K562 (cell line): ENCODE data around the gene TFAP2B. TPM values are rescaled to one million over a fixed set of nuclear protein-coding genes. Genes with fewer than 3 reads are reported as not detected.

Experiments used
- CREM ChIP-seq: IDR thresholded peaks from 2 replicates; pipeline ENCODE4 v1.6.1; 2014; ENCODE audit warnings: antibody characterized with exemption, low read depth
- HCFC1 ChIP-seq: IDR thresholded peaks from 2 replicates; pipeline ENCODE4 v1.6.1; 2012; ENCODE audit warnings: low read depth, low read length, improper control_type of control experiment
- HNRNPL ChIP-seq: fragments of 200-400 bp; formaldehyde crosslinking; IDR thresholded peaks from 2 replicates; pipeline ENCODE4 v1.6.1; 2017; ENCODE audit warnings: low read depth, mild to moderate bottlenecking, low read length
- HNRNPUL1 ChIP-seq: fragments of 200-400 bp; formaldehyde crosslinking; IDR thresholded peaks from 2 replicates; pipeline ENCODE4 v1.6.1; 2017; ENCODE audit warnings: low read length
- JUND ChIP-seq, 2 experiments: IDR thresholded peaks; 2 replicates in 1 of 2; 3 replicates in 1 of 2; pipeline ENCODE4 v1.6.1; 2011; ENCODE audit warnings: borderline replicate concordance in 2 of 2, low read depth in 2 of 2, low read length in 2 of 2, improper control_type of control experiment in 1 of 2, missing biosample characterization in 1 of 2, missing genetic modification characterization in 1 of 2, missing genetic modification reagents in 1 of 2
- KDM2B ChIP-seq: fragments of 250-450 bp; sonication (Bioruptor Pico); IDR thresholded peaks from 2 replicates; pipeline ENCODE4 v1.8.0; 2021; ENCODE audit warnings: mild to moderate bottlenecking, moderate library complexity
- RHOXF2B ChIP-seq: fragments of 250-450 bp; sonication (Bioruptor Pico); conservative IDR thresholded peaks from 2 replicates; pipeline ENCODE4 v1.5.1; 2021
- SMC3 ChIP-seq: conservative IDR thresholded peaks from 2 replicates; pipeline ENCODE4 v1.6.1; 2011; ENCODE audit warnings: low read depth, low read length, improper control_type of control experiment; ENCODE audit not compliant: insufficient read depth
- WHSC1 ChIP-seq: IDR thresholded peaks from one replicate; pipeline ENCODE4 v1.6.1; 2012; ENCODE audit warnings: low read length, control low read depth, inconsistent platforms
- ZNF384 ChIP-seq: IDR thresholded peaks from 2 replicates; pipeline ENCODE4 v1.6.1; 2012; ENCODE audit warnings: low read depth, low read length, improper control_type of control experiment
- ZNF766 ChIP-seq: fragments of 200-800 bp; sonication (Bioruptor generic); conservative IDR thresholded peaks from 2 replicates; pipeline ENCODE4 v1.6.1; 2016; ENCODE audit warnings: missing genetic modification characterization, missing compliant biosample characterization
- polyA plus RNA-seq, 8 experiments: library from polyadenylated mRNA; depleted of rRNA in 4 of 8; stranded (reverse) in 5 of 8; unstranded in 3 of 8; fragments of >200 nt; fragmentation: Nextera tagmentation in 2 of 8; fragmentation: Illumina TruSeq in 1 of 8; extraction: Ambion mirVana in 2 of 8; extraction: Trizol in 1 of 8; gene quantifications; 2 replicates each; pipeline versions ENCODE4 v1.2.1 to v1.2.3, GENCODE V29; 2011 to 2014; ENCODE audit warnings: inconsistent platforms in 1 of 8, missing spikeins in 1 of 8
- total RNA-seq, 7 experiments: library from RNA; depleted of rRNA in 6 of 7; stranded (reverse); fragments of >200 nt in 6 of 7; fragmentation: Illumina TruSeq in 2 of 7; extraction: Trizol in 2 of 7; gene quantifications; 2 replicates each; pipeline versions ENCODE4 v1.2.1 to v1.2.3, GENCODE V29; 2011 to 2021; ENCODE audit warnings: low replicate concordance in 1 of 7
- TF ChIP-seq, protein P1 (sequence below): fragments of 450-650 bp; IDR thresholded peaks from 2 replicates; pipeline ENCODE4 v1.6.1; 2017; ENCODE audit warnings: mild to moderate bottlenecking, moderate library complexity
- TF ChIP-seq, protein P2 (sequence below), 2 experiments: fragments of 450-650 bp; formaldehyde crosslinking in 1 of 2; IDR thresholded peaks; 2 replicates each; pipeline versions ENCODE4 v1.4.0 to v1.6.1; 2014 to 2020; ENCODE audit warnings: mild to moderate bottlenecking in 2 of 2, borderline replicate concordance in 1 of 2, low read depth in 1 of 2
- TF ChIP-seq, protein P3 (sequence below), 2 experiments: fragments of 450-650 bp; conservative IDR thresholded peaks; 2 replicates each; pipeline ENCODE4 v1.6.1; 2017; ENCODE audit warnings: mild to moderate bottlenecking in 2 of 2, moderate library complexity in 2 of 2
- TF ChIP-seq, protein P4 (sequence below): fragments of 250-450 bp; sonication (Bioruptor Pico); IDR thresholded peaks from 2 replicates; pipeline ENCODE4 v1.8.0; 2022; ENCODE audit warnings: moderate library complexity, mild to moderate bottlenecking, inconsistent platforms

TFAP2B gene
- total and polyA plus RNA-seq, 9 of the 15 experiments (the other 6 are each of a cell fraction or from before 2014, with no cell fraction given), result not detected

- TF ChIP-seq, protein P1, sequence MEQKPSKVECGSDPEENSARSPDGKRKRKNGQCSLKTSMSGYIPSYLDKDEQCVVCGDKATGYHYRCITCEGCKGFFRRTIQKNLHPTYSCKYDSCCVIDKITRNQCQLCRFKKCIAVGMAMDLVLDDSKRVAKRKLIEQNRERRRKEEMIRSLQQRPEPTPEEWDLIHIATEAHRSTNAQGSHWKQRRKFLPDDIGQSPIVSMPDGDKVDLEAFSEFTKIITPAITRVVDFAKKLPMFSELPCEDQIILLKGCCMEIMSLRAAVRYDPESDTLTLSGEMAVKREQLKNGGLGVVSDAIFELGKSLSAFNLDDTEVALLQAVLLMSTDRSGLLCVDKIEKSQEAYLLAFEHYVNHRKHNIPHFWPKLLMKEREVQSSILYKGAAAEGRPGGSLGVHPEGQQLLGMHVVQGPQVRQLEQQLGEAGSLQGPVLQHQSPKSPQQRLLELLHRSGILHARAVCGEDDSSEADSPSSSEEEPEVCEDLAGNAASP, result no peak
- TF ChIP-seq, protein P2, sequence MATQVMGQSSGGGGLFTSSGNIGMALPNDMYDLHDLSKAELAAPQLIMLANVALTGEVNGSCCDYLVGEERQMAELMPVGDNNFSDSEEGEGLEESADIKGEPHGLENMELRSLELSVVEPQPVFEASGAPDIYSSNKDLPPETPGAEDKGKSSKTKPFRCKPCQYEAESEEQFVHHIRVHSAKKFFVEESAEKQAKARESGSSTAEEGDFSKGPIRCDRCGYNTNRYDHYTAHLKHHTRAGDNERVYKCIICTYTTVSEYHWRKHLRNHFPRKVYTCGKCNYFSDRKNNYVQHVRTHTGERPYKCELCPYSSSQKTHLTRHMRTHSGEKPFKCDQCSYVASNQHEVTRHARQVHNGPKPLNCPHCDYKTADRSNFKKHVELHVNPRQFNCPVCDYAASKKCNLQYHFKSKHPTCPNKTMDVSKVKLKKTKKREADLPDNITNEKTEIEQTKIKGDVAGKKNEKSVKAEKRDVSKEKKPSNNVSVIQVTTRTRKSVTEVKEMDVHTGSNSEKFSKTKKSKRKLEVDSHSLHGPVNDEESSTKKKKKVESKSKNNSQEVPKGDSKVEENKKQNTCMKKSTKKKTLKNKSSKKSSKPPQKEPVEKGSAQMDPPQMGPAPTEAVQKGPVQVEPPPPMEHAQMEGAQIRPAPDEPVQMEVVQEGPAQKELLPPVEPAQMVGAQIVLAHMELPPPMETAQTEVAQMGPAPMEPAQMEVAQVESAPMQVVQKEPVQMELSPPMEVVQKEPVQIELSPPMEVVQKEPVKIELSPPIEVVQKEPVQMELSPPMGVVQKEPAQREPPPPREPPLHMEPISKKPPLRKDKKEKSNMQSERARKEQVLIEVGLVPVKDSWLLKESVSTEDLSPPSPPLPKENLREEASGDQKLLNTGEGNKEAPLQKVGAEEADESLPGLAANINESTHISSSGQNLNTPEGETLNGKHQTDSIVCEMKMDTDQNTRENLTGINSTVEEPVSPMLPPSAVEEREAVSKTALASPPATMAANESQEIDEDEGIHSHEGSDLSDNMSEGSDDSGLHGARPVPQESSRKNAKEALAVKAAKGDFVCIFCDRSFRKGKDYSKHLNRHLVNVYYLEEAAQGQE (IDR thresholded peaks at IDR 0.05; ENCODE audit: borderline replicate concordance), result peak; percentile 91
- TF ChIP-seq, protein P2 (CRISPR knock-in tag; IDR thresholded peaks at IDR 0.05; ENCODE audit: low read depth), result no peak
- peak; percentile 74 for TF ChIP-seq ZNF766 (CRISPR knock-in tag)
- no peak for TF ChIP-seq RHOXF2B (CRISPR knock-in tag)
- TF ChIP-seq ZNF384, result peak; percentile 58
- peak; percentile 90 for TF ChIP-seq SMC3
- TF ChIP-seq JUND (IDR thresholded peaks at IDR 0.05; ENCODE audit: borderline replicate concordance, low read depth, low read length), result peak; percentile 20; the same call in 1 of the 2 replicates
- no peak; the same call in 2 of the 3 replicates for TF ChIP-seq JUND (tag; IDR thresholded peaks at IDR 0.05; ENCODE audit: borderline replicate concordance, low read depth, low read length)
- no peak for TF ChIP-seq KDM2B (CRISPR knock-in tag)
- no peak for TF ChIP-seq HCFC1
- no peak for TF ChIP-seq HNRNPUL1
- TF ChIP-seq HNRNPL, result no peak
- no peak for TF ChIP-seq CREM
- TF ChIP-seq, protein P3, sequence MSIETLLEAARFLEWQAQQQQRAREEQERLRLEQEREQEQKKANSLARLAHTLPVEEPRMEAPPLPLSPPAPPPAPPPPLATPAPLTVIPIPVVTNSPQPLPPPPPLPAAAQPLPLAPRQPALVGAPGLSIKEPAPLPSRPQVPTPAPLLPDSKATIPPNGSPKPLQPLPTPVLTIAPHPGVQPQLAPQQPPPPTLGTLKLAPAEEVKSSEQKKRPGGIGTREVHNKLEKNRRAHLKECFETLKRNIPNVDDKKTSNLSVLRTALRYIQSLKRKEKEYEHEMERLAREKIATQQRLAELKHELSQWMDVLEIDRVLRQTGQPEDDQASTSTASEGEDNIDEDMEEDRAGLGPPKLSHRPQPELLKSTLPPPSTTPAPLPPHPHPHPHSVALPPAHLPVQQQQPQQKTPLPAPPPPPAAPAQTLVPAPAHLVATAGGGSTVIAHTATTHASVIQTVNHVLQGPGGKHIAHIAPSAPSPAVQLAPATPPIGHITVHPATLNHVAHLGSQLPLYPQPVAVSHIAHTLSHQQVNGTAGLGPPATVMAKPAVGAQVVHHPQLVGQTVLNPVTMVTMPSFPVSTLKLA (conservative IDR thresholded peaks at IDR 0.05), result 0 out of 4 replicates have a peak, but pooled peaks of 1 of the 2 experiments have one; percentile 17
- no peak for TF ChIP-seq WHSC1
- TF ChIP-seq, protein P4, sequence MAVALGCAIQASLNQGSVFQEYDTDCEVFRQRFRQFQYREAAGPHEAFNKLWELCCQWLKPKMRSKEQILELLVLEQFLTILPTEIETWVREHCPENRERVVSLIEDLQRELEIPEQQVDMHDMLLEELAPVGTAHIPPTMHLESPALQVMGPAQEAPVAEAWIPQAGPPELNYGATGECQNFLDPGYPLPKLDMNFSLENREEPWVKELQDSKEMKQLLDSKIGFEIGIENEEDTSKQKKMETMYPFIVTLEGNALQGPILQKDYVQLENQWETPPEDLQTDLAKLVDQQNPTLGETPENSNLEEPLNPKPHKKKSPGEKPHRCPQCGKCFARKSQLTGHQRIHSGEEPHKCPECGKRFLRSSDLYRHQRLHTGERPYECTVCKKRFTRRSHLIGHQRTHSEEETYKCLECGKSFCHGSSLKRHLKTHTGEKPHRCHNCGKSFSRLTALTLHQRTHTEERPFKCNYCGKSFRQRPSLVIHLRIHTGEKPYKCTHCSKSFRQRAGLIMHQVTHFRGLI, result no peak
Measured at GRCh38 chr6:50816115-50816675, 2.5 kb upstream of the TFAP2B start (continued).
